AG09309 (cell line): ENCODE data around the gene FER.

ENCODE experiments used
- DNase-seq: peaks from one replicate; pipeline ENCODE4 v3.0.0-alpha.2; 2010; ENCODE audit warnings: low read depth
- H3K4me3 ChIP-seq: 2 replicates; pipeline ENCODE4 v1.5.1; 2011; ENCODE audit warnings: mild to moderate bottlenecking, low read depth, low read length, moderate library complexity; ENCODE audit not compliant: control insufficient read depth
- TF ChIP-seq, protein P1 (sequence below): IDR thresholded peaks from 2 replicates; pipeline ENCODE4 v1.5.1; 2011; ENCODE audit warnings: mild to moderate bottlenecking, low read depth, low read length, inconsistent platforms; ENCODE audit not compliant: insufficient read depth, control insufficient read depth; ENCODE audit errors: missing control alignments

Gene FER

DNA sequence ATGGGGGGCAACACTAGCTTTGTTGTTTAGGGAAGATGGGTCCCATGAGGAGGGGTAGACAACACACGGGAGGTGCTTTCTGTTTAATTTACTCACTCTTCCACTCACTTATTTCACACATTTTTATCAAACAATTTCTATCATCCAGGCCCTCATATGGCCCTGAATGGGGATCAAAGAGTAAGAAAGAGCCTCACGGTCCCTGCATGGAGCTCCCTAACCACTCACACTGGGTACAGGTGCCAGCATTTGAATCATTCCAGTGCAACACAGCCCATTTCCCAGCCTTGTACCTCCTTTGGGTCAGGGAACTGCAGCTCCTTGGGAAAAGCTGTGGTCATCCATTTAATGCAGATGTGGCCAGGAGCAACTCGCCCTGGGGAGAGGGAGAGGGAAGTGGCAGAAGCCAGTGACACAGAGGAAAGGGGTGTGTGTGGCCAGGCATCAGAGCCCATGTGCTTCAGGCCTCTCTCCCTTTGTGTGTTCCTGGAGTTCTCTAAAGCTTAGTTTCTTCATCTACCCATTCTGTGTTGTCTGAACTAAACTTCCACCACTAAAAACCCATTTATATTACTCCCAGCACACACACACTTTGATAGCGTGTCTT lies 476.7 kb downstream of the FER start:
- TF ChIP-seq, protein P1, sequence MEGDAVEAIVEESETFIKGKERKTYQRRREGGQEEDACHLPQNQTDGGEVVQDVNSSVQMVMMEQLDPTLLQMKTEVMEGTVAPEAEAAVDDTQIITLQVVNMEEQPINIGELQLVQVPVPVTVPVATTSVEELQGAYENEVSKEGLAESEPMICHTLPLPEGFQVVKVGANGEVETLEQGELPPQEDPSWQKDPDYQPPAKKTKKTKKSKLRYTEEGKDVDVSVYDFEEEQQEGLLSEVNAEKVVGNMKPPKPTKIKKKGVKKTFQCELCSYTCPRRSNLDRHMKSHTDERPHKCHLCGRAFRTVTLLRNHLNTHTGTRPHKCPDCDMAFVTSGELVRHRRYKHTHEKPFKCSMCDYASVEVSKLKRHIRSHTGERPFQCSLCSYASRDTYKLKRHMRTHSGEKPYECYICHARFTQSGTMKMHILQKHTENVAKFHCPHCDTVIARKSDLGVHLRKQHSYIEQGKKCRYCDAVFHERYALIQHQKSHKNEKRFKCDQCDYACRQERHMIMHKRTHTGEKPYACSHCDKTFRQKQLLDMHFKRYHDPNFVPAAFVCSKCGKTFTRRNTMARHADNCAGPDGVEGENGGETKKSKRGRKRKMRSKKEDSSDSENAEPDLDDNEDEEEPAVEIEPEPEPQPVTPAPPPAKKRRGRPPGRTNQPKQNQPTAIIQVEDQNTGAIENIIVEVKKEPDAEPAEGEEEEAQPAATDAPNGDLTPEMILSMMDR = no peak
- no peak overlapping the region for H3K4me3 ChIP-seq
- DNase-seq = no peak

DNA sequence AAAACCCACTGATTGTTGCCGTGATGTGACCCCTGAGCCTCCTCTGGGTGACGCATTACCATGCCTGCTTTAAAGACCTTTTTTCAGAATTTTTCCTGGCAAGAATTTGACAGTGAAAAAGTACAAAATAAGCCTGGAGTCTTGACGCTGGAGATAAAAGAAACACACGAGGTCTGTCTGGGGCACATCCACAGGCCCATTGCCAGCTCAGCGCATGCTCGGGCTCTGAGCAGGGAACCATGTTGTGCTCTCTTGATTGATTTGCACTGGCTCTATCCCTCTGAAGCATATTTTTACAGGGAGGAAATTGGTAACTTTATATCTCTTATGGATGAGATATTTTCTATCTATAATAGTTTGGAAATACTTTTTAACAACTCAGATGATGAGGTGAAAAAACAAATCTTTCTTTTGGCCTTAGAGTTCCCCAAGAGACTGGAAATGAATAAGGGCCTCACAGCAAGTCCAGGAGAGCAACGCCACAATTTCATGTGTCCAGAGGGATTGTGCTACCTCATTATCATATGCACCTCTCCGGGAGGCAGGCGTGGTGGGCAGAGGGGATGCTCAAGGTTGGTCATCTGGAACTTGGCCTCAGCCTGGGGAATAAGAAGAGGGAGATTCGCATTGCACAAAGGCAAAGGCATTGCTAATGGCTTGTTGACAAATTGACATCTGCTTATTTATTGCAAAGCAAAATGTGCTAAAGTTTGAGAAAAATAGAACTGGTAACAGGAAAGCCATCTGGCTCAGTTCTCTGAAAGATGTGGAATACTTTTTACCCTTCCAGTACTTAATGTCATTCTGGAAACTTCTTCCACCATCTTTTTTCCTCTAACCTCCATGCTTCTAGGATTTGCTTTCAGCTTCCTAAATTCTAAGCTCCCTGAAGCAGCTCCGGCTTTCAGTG lies 478.3 kb downstream of the FER start:
- H3K4me3 ChIP-seq = no peak overlapping the region
- TF ChIP-seq, protein P1 = no peak

DNA sequence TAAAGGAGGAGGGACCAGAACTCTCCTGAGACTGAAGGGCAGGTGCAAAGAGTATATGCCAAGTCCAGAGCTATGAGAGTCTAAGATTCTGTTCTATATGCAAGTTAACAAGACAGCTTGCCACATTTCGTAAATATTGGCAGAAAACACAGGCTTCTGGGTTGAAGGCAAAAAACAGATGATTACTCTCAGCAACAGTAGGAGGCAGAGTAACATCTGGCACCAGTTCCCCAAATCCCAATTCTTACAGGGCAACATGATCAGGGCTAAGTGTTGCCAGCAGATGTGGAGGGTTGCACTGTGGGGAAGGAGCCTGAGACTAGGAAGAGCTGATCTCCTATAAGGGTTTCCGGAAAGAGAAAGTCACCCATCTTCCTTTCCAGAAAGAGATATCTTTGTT lies 482.7 kb downstream of the FER start:
- no peak overlapping the region for H3K4me3 ChIP-seq
- no peak for DNase-seq
- TF ChIP-seq, protein P1 = no peak

More for the DNA sequence above, 478.3 kb downstream of the FER start:
- DNase-seq = no peak

DNA sequence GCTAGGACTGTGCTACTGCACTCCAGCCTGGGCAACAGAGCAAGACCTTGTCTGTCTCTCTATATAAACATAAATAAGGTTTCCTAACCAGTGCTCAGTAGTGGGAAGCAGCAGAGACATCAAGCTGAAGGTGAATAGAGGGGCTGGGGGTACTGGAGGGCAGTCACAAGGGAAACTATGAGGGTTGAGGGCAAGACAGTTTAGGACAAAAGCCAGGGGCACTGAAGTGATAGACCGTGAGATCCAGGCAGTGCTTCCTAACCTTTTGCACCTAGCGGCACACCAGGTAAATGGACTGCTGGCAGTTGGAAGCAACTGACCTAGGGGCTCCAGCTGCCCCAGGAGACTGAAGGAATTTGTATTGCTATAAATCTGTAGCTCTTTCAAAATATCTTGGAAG lies 483.6 kb downstream of the FER start:
- no peak for DNase-seq
- H3K4me3 ChIP-seq = no peak overlapping the region
- TF ChIP-seq, protein P1 = no peak

DNA sequence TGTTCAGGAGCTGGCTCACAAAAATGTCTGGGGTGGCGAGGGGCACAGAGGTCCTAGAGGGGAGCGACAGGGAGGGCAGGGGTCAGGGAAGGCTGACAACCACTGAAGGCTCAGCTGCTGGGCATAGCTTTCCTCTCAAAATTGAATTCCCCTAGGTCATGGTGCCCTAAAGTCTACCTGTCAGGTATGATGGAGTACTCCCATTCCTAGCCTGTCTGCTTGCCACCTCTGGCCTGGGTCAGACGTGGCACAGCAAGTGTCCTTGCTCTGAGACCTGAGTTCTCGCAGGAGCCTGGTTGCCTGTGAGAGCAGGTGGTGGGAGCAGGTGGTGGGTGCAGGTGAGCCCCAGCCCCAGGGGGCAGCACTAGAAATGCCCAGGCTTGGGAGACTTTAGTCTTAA lies 486.7 kb downstream of the FER start:
- DNase-seq = no peak
- no peak overlapping the region for H3K4me3 ChIP-seq
- TF ChIP-seq, protein P1 = no peak

DNA sequence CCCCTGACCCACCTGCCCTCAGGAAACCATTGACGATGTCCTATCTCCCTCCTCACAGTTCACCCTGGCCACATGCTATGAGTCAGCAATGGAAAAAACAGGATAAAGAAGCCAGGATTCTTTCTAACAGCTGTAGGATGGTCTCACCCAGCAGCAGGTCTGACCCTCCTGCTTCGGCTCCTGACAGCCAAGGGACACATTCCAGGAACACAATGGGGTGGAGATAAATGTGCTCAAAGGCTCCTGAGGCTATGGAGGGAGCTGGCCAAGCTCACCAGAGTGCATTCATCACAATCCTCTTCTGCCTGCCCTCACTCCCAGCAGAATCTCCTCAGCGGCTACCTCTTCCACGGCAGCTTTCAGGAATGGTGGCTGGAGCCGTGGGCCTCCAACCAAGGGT lies 491.8 kb downstream of the FER start:
- no peak for DNase-seq
- no peak overlapping the region for H3K4me3 ChIP-seq
- TF ChIP-seq, protein P1 = no peak
